ENCODE results near the gene CDH11.

GRCh38 chr16:65049679-65050078, 72.2 kb downstream of the CDH11 start:
- TF ChIP-seq CTCF (IDR thresholded peaks at IDR 0.05) = no peak
- no peak for TF ChIP-seq POLR2AphosphoS5 (IDR thresholded peaks at IDR 0.05)
- no peak for TF ChIP-seq POLR2A (IDR thresholded peaks at IDR 0.05)
- TF ChIP-seq EP300 (IDR thresholded peaks at IDR 0.05) = no peak

All from sigmoid colon (tissue), 4 donors.